HTERT RPE-1 (cell line): ENCODE results near the gene OPHN1.
"Not testable (repeated sequence)": the region's sequence is repeated elsewhere in the genome, so short reads cannot be mapped to it uniquely, and the experiment has no call there.

Source experiments
- in situ Hi-C: fragments of 300-500 bp; cut with MboI; formaldehyde crosslinking; loops from 4 replicates; pipeline ENCODE4 v1.14.3; 2020; ENCODE audit warnings: low sequenced_read_pairs

Gene OPHN1

GRCh38 chrX:68084765-68085164 is 348.5 kb downstream of the OPHN1 start:
- in situ Hi-C loops, result no loop called here

DNA sequence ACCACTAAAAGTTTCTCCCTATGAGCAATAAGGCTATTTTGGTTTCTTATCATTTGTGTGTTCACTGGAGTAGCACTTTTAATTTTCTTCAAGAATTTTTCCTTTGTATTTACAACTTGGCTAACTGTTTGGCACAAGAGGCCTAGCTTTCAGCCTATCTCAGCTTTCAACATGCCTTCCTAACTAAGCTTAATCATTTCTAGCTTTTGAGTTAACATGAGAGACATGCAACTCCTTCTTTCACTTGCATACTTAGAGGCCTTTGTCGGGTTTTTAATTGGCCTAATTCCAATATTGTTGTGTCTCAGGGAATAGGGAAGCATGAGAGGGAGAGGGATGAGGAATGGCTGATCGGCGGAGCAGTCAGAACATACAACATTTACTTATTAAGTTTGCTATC is 349.8 kb downstream of the OPHN1 start:
- in situ Hi-C loops, result no loop called here

- in situ Hi-C loops, result no loop called here
Observed at GRCh38 chrX:68079961-68080360, 353.3 kb downstream of the OPHN1 start.

DNA sequence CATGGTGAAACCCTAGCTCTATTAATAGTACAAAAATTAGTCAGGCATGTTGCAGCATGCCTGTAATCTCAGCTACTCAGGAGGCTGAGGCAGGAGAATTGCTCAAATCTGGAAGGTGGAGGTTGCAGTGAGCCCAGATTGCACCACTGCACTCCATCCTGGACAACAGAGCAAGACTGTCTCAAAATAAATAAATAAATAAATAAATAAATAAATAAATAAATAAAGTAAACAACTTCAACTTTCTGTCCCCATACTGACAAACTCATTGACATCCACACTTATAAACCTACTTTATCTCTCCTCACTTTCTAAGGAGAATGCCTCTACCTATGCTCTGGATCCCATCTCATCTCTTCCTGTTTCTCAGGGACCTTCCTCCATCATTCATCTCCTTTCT is 354.5 kb downstream of the OPHN1 start:
- in situ Hi-C loops, result not testable (repeated sequence)

DNA sequence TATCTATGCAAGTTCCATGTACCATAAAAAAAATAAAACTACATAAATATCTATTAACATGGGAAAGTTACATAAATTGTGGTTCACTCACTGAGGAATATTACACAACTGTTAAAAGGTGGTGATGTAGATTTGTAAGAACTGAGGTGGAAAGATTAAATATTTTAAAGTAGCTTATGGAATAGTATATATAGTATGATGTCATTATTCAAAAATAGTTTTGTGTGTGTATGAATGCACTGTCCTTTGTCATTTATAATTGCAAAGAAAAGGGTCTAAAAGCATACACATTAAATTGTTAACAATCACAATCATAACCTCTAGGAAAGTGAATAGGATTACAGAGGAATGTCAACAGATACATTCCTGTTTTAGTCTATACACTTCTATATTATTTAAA is 355.9 kb downstream of the OPHN1 start:
- in situ Hi-C loops, result no loop called here

- in situ Hi-C loops, result no loop called here
Observed at GRCh38 chrX:68072041-68072440, 361.3 kb downstream of the OPHN1 start.

DNA sequence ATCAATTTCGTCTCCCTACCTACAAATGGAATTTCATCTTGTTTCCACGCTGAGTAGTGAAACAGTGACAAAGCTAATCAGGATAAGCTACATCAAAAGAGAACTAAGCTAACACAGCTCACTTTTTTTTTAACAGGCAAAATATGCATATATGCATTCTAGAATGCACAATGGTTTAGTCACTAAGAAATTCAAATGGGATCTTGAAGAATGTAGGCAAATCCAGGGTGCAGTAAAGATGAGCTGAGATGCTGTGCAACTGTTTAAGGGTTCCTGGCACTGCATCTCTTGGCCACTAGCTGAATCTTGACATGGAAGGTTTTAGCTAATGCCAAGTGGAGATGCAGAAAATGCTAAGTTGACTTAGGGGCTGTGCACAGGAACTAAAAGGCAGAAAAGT is 363.2 kb downstream of the OPHN1 start:
- in situ Hi-C loops, result not testable (repeated sequence)

DNA sequence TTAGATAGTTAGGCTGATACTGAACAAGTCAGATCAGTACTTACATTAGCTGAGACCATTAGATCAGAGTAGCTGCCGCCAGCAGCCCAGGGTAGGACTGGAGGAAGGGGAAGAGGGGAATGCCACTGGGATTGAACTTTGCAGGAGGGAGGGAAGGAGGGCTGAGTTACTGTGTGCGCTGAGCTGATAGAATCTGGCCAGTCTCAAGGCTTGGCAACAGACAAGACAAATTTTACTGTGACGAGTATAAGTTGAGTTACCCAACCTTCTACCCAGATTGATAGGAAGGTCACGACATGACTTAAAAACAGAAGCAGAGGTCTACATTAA is 372.1 kb downstream of the OPHN1 start:
- in situ Hi-C loops, result no loop called here

- in situ Hi-C loops, result no loop called here
Observed at GRCh38 chrX:68060506-68061205, 372.6 kb downstream of the OPHN1 start.

DNA sequence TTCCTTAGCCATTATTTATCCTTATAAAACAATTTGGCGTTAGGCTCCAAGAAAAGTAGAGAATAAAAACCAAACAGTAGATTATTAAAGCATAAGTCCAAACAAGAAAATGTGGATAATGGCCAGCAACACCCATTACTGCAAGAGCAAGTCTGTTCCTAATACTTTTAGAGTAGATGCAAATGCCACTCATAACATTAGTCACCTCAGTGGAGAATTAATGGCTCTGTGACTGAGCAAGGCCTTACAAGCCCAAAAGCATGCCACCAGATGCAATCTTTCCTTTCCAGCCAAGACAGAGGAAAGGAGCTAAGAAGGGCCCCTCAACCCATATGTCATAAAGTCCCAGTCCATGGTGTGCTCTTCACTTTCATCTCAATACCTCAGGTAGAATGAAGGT is 373.8 kb downstream of the OPHN1 start:
- in situ Hi-C loops, result no loop called here

GRCh38 chrX:68049466-68049865 is 383.8 kb downstream of the OPHN1 start:
- in situ Hi-C loops, result no loop called here

GRCh38 chrX:68048774-68049173 is 384.5 kb downstream of the OPHN1 start:
- in situ Hi-C loops, result no loop called here

- in situ Hi-C loops, result no loop called here
Observed at GRCh38 chrX:68045008-68045577, 388.2 kb downstream of the OPHN1 start.

- in situ Hi-C loops, result no loop called here
Observed at GRCh38 chrX:68043713-68044438, 389.4 kb downstream of the OPHN1 start.

DNA sequence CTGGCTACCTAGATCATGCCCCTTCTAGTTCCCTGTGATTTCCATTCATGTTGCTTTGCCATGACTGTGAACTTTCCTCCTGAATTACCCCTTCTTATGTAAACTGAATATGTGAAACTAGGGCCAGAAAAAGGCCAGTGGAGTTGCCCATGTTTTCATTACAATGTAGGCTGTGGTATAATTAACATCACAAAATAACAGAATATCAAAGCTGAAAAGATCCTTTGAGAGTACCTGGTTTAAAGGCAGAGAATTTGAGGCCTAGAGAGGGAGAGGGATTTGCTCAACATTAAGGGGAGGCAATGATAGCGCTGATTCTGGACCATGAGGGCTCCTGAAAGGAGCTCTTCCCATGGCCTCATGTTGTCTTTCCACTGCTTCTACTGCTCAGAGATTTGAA is 392.2 kb downstream of the OPHN1 start:
- in situ Hi-C loops, result no loop called here

DNA sequence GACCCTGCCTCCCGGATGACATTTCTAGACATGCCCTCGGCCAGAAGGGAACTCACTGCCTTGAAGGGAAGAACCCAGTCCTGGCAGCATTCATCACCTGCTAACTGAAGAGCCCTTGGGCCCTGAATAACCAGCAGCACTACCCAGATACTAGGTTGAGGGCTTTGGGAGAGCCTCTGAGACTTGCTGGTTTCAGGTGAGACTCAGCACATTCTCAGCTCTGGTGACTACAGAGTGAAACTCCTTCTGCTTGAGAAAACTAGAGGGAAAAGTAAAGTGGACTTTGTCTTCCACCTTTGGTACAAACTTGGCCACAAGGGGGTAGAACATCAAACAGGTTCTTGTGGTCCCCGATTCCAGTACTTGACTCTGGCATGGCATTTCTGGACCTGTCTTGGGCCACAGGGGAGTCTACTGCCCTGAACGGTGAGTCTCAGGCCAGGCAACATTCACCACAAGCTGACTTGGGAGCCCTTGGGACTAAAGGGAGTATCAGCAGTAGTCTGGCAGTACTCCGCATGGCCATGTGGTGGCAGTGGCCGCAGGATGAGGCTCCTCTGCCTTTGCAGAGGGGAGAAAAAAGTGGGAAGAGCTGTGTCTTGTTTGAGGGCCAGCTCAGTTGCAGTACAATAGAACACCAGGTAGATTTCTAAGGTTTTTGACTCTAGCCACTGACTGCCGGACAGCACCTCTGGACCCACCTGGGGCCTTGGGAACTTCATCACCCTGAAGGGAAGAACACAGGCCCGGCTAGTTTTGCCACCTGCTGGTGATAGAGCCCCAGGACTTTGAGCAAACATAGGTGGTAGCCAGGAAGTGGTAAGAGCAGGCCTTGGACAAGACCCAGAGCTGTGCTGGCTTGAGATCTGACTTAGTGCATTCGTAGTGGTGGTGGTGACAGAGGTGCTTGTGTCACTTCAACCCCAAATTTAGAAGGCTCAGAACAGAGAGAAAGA is 414.8 kb downstream of the OPHN1 start:
- in situ Hi-C loops, result no loop called here

GRCh38 chrX:67998540-67998939 is 434.8 kb downstream of the OPHN1 start:
- in situ Hi-C loops, result no loop called here
